Measurements from ENCODE around the gene VPS13C. TPM values are rescaled to one million over a fixed set of nuclear protein-coding genes. Genes with fewer than 3 reads are reported as not detected.
A peak's percentile ranks its signal among the peaks of the same experiment; 100 is the strongest.

Gene VPS13C
- total and polyA plus RNA-seq, 7 donors = 7.1 to 34.1 (median 24.8) TPM

DNA sequence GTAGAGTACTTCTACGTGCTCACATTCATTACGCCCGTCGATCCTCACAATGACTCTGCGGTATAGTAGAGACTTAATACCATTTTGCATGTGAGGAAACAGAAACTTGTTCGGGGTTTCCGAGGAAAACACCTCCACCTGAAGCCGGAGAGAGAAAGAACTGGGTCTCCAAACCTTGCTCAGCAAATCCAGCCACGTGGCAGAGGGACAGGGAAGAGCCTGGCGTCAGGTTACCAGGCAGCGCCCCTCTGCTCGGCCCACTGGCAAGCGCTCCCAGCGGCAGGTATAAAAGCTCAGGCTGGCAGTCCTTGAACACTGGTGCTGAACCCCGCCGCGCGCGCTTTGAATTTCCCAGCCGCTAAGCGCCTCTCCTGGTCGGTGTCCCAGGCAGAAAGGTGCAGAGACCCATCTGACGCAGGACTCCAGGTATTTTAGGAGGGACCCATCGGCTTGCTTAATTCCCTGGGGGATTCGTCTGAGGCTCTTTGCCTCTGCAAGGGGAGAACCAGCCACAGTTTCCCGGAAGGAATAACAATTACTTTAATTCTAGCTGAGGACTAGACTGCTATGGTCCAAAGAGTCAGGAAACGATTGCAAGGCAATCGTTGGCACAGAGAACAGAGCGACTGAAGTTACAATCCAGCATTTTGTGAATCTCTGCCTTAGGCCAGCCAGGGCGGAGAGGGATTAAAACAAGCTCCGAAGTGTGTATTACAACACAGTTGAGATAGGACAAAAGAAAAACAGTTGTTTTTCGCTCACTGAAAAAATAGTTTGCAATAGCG is 6.6 kb upstream of the VPS13C start, which contains the start of gene C2CD4A:
Gene C2CD4A (plus strand): TSS at position 315 of the 785 bp plus-strand sequence. CDS start 637 bp downstream, outside the sequence.
- ATAC-seq = peak; percentile 78 to 82 (median 80)
- TF ChIP-seq, protein P1, sequence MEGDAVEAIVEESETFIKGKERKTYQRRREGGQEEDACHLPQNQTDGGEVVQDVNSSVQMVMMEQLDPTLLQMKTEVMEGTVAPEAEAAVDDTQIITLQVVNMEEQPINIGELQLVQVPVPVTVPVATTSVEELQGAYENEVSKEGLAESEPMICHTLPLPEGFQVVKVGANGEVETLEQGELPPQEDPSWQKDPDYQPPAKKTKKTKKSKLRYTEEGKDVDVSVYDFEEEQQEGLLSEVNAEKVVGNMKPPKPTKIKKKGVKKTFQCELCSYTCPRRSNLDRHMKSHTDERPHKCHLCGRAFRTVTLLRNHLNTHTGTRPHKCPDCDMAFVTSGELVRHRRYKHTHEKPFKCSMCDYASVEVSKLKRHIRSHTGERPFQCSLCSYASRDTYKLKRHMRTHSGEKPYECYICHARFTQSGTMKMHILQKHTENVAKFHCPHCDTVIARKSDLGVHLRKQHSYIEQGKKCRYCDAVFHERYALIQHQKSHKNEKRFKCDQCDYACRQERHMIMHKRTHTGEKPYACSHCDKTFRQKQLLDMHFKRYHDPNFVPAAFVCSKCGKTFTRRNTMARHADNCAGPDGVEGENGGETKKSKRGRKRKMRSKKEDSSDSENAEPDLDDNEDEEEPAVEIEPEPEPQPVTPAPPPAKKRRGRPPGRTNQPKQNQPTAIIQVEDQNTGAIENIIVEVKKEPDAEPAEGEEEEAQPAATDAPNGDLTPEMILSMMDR (IDR thresholded peaks at IDR 0.05) = peak; percentile 29

DNA sequence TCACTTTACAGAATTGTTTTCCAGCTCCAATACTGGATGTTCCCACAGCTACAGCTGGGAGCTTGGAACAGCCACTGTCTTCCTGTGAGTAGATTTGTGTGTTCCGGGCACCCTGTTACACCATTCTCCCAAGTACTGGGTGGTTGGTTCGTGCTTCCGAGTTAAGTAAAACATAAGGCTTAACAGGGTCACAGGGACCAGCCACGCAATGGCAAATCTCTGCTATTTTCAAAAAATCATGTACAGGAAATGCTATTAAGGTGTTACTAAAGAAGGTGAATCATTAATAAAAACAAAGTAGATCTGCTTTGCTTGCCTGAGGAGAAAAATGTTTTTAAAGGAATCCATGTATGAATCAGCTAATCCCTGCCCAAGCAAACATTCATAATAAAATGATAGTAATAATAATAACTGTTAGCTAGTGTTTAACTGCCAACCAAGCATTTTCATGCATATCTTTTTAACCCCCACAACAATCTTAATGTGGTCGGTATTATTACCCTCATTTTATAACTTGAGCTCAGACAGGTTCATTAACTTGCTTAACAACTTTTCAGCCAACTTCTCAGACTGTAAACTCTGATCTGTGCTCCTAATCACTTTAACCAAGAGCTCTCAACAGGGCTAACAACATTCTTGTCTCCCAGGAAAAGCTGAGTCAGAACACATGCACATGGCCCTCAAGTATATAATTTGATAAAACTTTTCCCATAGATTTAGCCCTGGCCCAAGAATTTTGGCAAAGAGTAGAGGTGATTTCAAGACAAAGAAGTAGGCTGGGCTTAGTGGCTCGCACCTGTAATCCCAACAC is 3.8 kb upstream of the VPS13C start:
- Histone ChIP-seq H3K4me3 (no peak overlapping the region), H3K4me1 (peaks cover 13% of the 10 kb centered on the region), H3K27ac (no peak overlapping the region), H3K36me3 (ENCODE audit: insufficient read depth in 1 of 2, low read depth in 1 of 2) (no peaks in the 10 kb centered on the region), H3K27me3 (ENCODE audit: insufficient read depth in 3 of 3, low read length in 2 of 3) (peaks cover 0 to 3% (median 0%) of the 10 kb centered on the region in 3 donors), H3K9me3 (no peaks in the 10 kb centered on the region)
- TF ChIP-seq, protein P1 (IDR thresholded peaks at IDR 0.05) = no peak
- WGBS, 3 donors = 60 to 84% (median 62%) methylated on average over 6 of the region's 6 CpGs
- ATAC-seq (no peak), DNase-seq (no peak)
- intact Hi-C loops (cut with DNase I) = loop anchor here (10.0 kb wide), 1 partner anchor 89 kb away; no protein-coding TSS in a partner anchor

More for the DNA sequence above, 6.6 kb upstream of the VPS13C start, which contains the start of gene C2CD4A:
- intact Hi-C loops (cut with DNase I) = loop anchor here (10.0 kb wide), 1 partner anchor 92 kb away; no protein-coding TSS in a partner anchor
- 4 to 7% (median 5%) methylated on average over 33 of the region's 33 CpGs for WGBS, 3 donors
- Histone ChIP-seq H3K27me3 (ENCODE audit: insufficient read depth in 3 of 3, low read length in 2 of 3) (peaks cover 0 to 3% (median 2%) of the 10 kb centered on the region in 3 donors), H3K4me3 (peak within 1 kb of the TSS; percentile 63), H3K36me3 (ENCODE audit: insufficient read depth in 1 of 2, low read depth in 1 of 2) (no peaks in the 10 kb centered on the region), H3K4me1 (peaks cover 8% of the 10 kb centered on the region), H3K27ac (no peak within 1 kb of the TSS), H3K9me3 (no peaks in the 10 kb centered on the region)
- peak; percentile 59 to 74 for DNase-seq

DNA sequence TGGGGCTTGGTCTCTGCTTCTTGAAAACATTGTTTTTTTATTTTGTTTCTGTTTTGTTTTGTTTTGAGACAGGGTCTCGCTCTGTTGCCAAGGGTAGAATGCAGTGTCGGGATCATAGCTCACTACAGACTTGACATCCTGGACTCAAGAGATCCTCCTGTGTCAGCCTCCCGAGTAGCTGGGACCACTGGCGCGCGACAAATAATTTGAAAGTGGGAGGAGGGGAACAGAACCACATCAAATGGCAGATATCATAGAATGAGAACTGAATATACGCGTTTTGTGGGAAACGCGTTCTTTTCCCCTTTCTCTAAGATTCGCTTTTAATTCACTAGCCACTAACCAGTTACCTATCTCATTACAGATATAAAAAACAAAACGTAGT is 641 bp upstream of the VPS13C start:
- TF ChIP-seq, protein P1 (IDR thresholded peaks at IDR 0.05) = no peak
- DNase-seq (no peak), ATAC-seq (peak in 1 of 4 donors; percentile 24)
- WGBS, 3 donors = 5 to 12% (median 8%) methylated on average over 12 of the region's 12 CpGs
- H3K4me1 ChIP-seq = peaks cover 4% of the 10 kb centered on the region
- H3K4me3 ChIP-seq = peak overlapping the region; percentile 90
- H3K9me3 ChIP-seq = no peaks in the 10 kb centered on the region
- intact Hi-C loops (cut with DNase I) = loop anchor here (10.0 kb wide), 1 partner anchor 86 kb away; no protein-coding TSS in a partner anchor
- H3K27ac ChIP-seq = peak overlapping the region; percentile 96
- H3K27me3 ChIP-seq (ENCODE audit: insufficient read depth in 3 of 3, low read length in 2 of 3) = no peaks in the 10 kb centered on the region
- H3K36me3 ChIP-seq (ENCODE audit: insufficient read depth in 1 of 2, low read depth in 1 of 2) = no peaks in the 10 kb centered on the region

DNA sequence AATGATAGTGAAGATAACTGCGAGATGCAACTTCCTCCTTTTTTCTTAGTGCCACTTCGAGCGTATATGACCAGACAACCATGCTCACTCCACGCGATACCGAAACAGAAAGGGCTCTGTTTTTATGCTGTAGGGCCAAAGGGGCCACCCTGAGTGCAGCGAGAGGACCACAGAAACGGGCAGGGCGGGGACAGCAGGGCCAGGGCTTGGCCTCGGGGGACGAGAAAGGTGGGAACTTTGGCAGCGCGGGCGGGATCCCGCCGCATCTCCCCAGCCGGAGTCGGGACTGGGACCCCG is 483 bp downstream of the VPS13C start:
- peak overlapping the region; percentile 90 for H3K4me3 ChIP-seq
- no peaks in the 10 kb centered on the region for H3K36me3 ChIP-seq (ENCODE audit: insufficient read depth in 1 of 2, low read depth in 1 of 2)
- DNase-seq = peak in 1 of 2 donors; percentile 50
- H3K9me3 ChIP-seq = no peaks in the 10 kb centered on the region
- peak; percentile 46 to 60 (median 55) for ATAC-seq
- TF ChIP-seq, protein P1 (IDR thresholded peaks at IDR 0.05) = no peak
- 0% methylated on average over 19 of the region's 19 CpGs for WGBS, 3 donors
- no peaks in the 10 kb centered on the region for H3K27me3 ChIP-seq (ENCODE audit: insufficient read depth in 3 of 3, low read length in 2 of 3)
- H3K27ac ChIP-seq = peak overlapping the region; percentile 96
- H3K4me1 ChIP-seq = peaks cover 4% of the 10 kb centered on the region
- intact Hi-C loops (cut with DNase I) = loop anchor here (10.0 kb wide), 1 partner anchor 85 kb away; no protein-coding TSS in a partner anchor

Data from psoas muscle (tissue), 8 donors.